Measurements from ENCODE around the gene PPP2R2C. TPM values are rescaled to one million over a fixed set of nuclear protein-coding genes. Genes with fewer than 3 reads are reported as not detected.

PPP2R2C gene
- total RNA-seq, 2 donors from 2014 or later: 8.0 to 10.4 TPM

- H3K36me3 ChIP-seq: no peaks in the 10 kb centered on the region
- 90% methylated on average over 8 of the region's 8 CpGs for WGBS
These were observed 179.3 kb downstream of the PPP2R2C start for GRCh38 chr4:6293097-6293445.

GRCh38 chr4:6292376-6293096, 179.9 kb downstream of the PPP2R2C start:
- DNase-seq (ENCODE audit: low spot score): no peak
- no peak overlapping the region for H3K4me3 ChIP-seq
- no peaks in the 10 kb centered on the region for H3K27me3 ChIP-seq (replicated peaks; ENCODE audit: insufficient read depth)
- TF ChIP-seq CTCF (IDR thresholded peaks at IDR 0.05) (no peak), POLR2A (IDR thresholded peaks at IDR 0.05) (no peak), POLR2AphosphoS5 (IDR thresholded peaks at IDR 0.05) (no peak)
- no peaks in the 10 kb centered on the region for H3K9me3 ChIP-seq
- H3K27ac ChIP-seq: no peak overlapping the region
- 78% methylated on average over 13 of the region's 13 CpGs for WGBS
- peaks cover 0 to 2% of the 10 kb centered on the region in 2 donors for H3K36me3 ChIP-seq
- no peaks in the 10 kb centered on the region for H3K4me1 ChIP-seq (replicated peaks)
- intact Hi-C loops (cut with DNase I): no loop called here

More at GRCh38 chr4:6293097-6293445, 179.3 kb downstream of the PPP2R2C start:
- no peak for TF ChIP-seq CTCF (IDR thresholded peaks at IDR 0.05)
- no peak for TF ChIP-seq POLR2AphosphoS5 (IDR thresholded peaks at IDR 0.05)
- TF ChIP-seq POLR2A (IDR thresholded peaks at IDR 0.05): no peak
- H3K27me3 ChIP-seq (replicated peaks; ENCODE audit: insufficient read depth): no peaks in the 10 kb centered on the region
- H3K27ac ChIP-seq: no peak overlapping the region
- no peaks in the 10 kb centered on the region for H3K4me1 ChIP-seq (replicated peaks)
- intact Hi-C loops (cut with DNase I): no loop called here
- H3K9me3 ChIP-seq: no peaks in the 10 kb centered on the region
- no peak for DNase-seq (ENCODE audit: low spot score)
- H3K4me3 ChIP-seq: no peak overlapping the region

DNA sequence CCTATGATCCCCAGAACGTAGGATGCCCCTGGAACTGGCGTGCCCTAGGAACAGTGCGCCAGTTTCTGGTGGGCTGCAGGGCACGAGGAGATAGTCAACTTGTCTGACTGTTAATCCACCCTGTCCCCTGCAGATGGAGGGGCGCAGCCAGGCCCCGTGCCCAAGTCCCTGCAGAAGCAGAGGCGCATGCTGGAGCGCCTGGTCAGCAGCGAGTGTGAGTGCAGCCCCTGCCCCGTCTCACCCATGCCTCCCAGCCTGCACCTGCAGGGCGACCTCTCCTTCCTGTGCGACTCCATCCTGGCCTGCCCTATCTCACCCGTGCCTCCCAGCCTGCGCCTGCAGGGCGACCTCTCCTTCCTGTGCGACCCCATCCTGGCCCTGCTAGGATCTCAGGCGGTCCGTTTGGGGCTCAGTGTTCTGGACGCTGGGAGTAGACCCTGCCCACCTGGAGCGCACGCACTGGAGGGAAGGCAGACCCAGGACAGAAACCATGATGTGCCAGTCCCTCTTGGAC, 180.6 kb downstream of the PPP2R2C start:
- Histone ChIP-seq H3K36me3 (peaks cover 0 to 9% of the 10 kb centered on the region in 2 donors), H3K27me3 (replicated peaks; ENCODE audit: insufficient read depth) (no peaks in the 10 kb centered on the region), H3K4me3 (no peak overlapping the region), H3K27ac (no peak overlapping the region), H3K4me1 (replicated peaks) (no peaks in the 10 kb centered on the region), H3K9me3 (no peaks in the 10 kb centered on the region)
- TF ChIP-seq POLR2A (IDR thresholded peaks at IDR 0.05) (no peak), CTCF (IDR thresholded peaks at IDR 0.05) (no peak)
- no peak for DNase-seq (ENCODE audit: low spot score)
- intact Hi-C loops (cut with DNase I): no loop called here
- 87% methylated on average over 21 of the region's 21 CpGs for WGBS

DNA sequence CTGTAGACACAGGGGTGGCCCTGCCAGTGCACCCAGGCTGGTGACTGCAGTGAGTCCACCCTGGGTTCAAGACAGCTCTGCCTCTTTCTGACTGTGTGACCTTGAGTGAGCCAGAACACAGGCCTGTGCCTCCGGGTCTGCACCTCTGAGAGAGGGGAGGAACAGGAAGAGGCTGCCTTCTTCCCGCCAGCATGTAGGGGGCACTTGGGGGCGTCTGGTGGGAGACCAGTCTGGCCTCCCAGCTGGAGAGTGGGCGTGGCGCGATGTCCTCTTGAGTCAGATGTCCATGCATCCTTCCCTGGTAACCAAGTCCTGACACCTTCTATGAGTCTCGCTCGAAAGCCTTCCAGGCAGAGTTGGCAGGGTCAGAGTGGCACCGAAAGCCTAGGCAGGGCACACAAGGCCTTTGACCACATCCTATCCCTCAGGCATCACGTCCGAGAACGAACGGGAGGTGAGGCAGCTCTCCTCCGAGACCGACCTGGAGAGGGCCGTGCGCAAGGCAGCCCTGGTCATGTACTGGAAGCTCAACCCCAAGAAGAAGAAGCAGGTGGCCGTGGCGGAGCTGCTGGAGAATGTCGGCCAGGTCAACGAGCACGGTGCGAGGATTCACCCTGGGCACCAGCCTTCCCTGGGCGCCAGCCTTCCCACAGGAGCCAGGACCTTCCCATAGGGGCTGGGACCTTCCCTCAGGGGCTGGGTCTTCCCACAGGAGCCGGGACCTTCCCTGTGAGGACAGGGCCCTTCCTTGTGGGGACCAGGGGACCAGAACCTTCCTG, 181.5 kb downstream of the PPP2R2C start:
- DNase-seq (ENCODE audit: low spot score): no peak
- Histone ChIP-seq H3K9me3 (no peaks in the 10 kb centered on the region), H3K36me3 (peaks cover 0 to 11% of the 10 kb centered on the region in 2 donors), H3K4me3 (no peak overlapping the region), H3K4me1 (replicated peaks) (no peaks in the 10 kb centered on the region), H3K27ac (no peak overlapping the region), H3K27me3 (replicated peaks; ENCODE audit: insufficient read depth) (no peaks in the 10 kb centered on the region)
- 89% methylated on average over 24 of the region's 25 CpGs for WGBS
- intact Hi-C loops (cut with DNase I): no loop called here
- TF ChIP-seq POLR2A (IDR thresholded peaks at IDR 0.05) (no peak), POLR2AphosphoS5 (IDR thresholded peaks at IDR 0.05) (no peak)

- Histone ChIP-seq H3K9me3 (no peaks in the 10 kb centered on the region), H3K27ac (no peak overlapping the region), H3K36me3 (peaks cover 0 to 11% of the 10 kb centered on the region in 2 donors), H3K4me1 (replicated peaks) (no peaks in the 10 kb centered on the region), H3K27me3 (replicated peaks; ENCODE audit: insufficient read depth) (no peaks in the 10 kb centered on the region), H3K4me3 (no peak overlapping the region)
- intact Hi-C loops (cut with DNase I): no loop called here
- 91% methylated on average over 7 of the region's 7 CpGs for WGBS
- DNase-seq (ENCODE audit: low spot score): no peak
- TF ChIP-seq POLR2AphosphoS5 (IDR thresholded peaks at IDR 0.05): no peak
These were observed 182.2 kb downstream of the PPP2R2C start for GRCh38 chr4:6290256-6290655.

Measured in prostate gland (tissue), 2 donors.